Ascending aorta (tissue), 2 donors: ENCODE measurements around the gene MDH2. TPM values are rescaled to one million over a fixed set of nuclear protein-coding genes. Genes with fewer than 3 reads are reported as not detected.
"Not testable (repeated sequence)": the region's sequence is repeated elsewhere in the genome, so short reads cannot be mapped to it uniquely, and the experiment has no call there.

Experiments used
- DNase-seq, 2 donors: peaks; one replicate each; pipeline ENCODE4 v3.0.0-alpha.2; 2019; ENCODE audit warnings: low spot score in 2 of 2
- H3K27ac ChIP-seq, 2 donors: fragments of 200-600 bp; sonication (generic); one replicate each; pipeline ENCODE4 v1.5.1; 2016 to 2017; ENCODE audit warnings: mild to moderate bottlenecking in 1 of 2
- H3K27me3 ChIP-seq: fragments of 200-600 bp; sonication (generic); one replicate; pipeline ENCODE4 v1.5.1; 2017
- H3K36me3 ChIP-seq, 2 donors: fragments of 200-600 bp; sonication (generic); one replicate each; pipeline ENCODE4 v1.5.1; 2016
- H3K4me1 ChIP-seq, 2 donors: fragments of 200-600 bp; sonication (generic); one replicate each; pipeline ENCODE4 v1.5.1; 2016 to 2017; ENCODE audit warnings: mild to moderate bottlenecking in 1 of 2
- H3K4me3 ChIP-seq, 2 donors: fragments of 200-600 bp; sonication (generic); one replicate each; pipeline ENCODE4 v1.5.1; 2016 to 2017; ENCODE audit warnings: mild to moderate bottlenecking in 1 of 2
- H3K9me3 ChIP-seq, 2 donors: fragments of 200-600 bp; sonication (generic); one replicate each; pipeline ENCODE4 v1.5.1; 2016
- intact Hi-C: fragments of 100-400 bp; cut with DNase I; formaldehyde crosslinking; loops from one replicate; pipeline ENCODE4 v1.15.1; 2023
- total RNA-seq: library from RNA; depleted of rRNA; stranded (reverse); fragments of >200 nt; gene quantifications from one replicate; pipeline ENCODE4 v1.1.0, GENCODE V29; 2016
- TF ChIP-seq, protein P1 (sequence below), 3 experiments: fragments of 200-600 bp in 2 of 3; fragments of 450-650 bp in 1 of 3; sonication (generic) in 2 of 3; IDR thresholded peaks; one replicate each; pipeline ENCODE4 v1.5.1; 2016 to 2019; ENCODE audit warnings: antibody characterized with exemption in 3 of 3, mild to moderate bottlenecking in 1 of 3, moderate library complexity in 1 of 3

The MDH2 gene
- total RNA-seq, 1 donor from 2014 or later = 63.5 TPM

- no peaks in the 10 kb centered on the region for H3K36me3 ChIP-seq
- no peak for DNase-seq
- no peak overlapping the region for H3K4me3 ChIP-seq
- no peak overlapping the region for H3K27ac ChIP-seq
- no peaks in the 10 kb centered on the region for H3K27me3 ChIP-seq
- TF ChIP-seq, protein P1, sequence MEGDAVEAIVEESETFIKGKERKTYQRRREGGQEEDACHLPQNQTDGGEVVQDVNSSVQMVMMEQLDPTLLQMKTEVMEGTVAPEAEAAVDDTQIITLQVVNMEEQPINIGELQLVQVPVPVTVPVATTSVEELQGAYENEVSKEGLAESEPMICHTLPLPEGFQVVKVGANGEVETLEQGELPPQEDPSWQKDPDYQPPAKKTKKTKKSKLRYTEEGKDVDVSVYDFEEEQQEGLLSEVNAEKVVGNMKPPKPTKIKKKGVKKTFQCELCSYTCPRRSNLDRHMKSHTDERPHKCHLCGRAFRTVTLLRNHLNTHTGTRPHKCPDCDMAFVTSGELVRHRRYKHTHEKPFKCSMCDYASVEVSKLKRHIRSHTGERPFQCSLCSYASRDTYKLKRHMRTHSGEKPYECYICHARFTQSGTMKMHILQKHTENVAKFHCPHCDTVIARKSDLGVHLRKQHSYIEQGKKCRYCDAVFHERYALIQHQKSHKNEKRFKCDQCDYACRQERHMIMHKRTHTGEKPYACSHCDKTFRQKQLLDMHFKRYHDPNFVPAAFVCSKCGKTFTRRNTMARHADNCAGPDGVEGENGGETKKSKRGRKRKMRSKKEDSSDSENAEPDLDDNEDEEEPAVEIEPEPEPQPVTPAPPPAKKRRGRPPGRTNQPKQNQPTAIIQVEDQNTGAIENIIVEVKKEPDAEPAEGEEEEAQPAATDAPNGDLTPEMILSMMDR (IDR thresholded peaks at IDR 0.05) = no peak
- peaks cover 0 to 10% of the 10 kb centered on the region in 2 donors for H3K9me3 ChIP-seq
- intact Hi-C loops = no loop called here
- no peaks in the 10 kb centered on the region for H3K4me1 ChIP-seq
Measured at GRCh38 chr7:76074972-76075370, 27.1 kb downstream of the MDH2 start.

DNA sequence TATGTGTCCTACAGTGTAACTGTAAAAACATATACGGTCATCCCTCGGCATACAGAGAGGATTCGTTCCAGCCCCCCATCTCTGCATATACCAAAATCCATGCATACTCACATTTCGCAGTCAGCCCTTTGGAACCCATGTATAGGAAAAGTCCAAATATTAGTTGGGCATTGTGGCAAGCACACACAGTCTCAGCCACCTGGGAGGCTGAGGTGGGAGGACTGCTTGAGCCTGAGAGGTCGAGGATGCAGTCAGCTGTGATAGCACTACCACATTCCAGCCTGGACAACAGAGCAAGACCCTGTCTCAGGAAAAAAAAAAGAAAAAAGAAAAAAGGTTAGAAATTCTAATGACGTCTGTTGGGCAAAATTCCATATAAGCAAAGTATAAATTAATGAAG, 29.1 kb downstream of the MDH2 start:
- Histone ChIP-seq H3K36me3 (no peaks in the 10 kb centered on the region), H3K9me3 (peaks cover 0 to 10% of the 10 kb centered on the region in 2 donors), H3K4me3 (no peak overlapping the region), H3K4me1 (no peaks in the 10 kb centered on the region), H3K27me3 (no peaks in the 10 kb centered on the region), H3K27ac (no peak overlapping the region)
- intact Hi-C loops = no loop called here
- TF ChIP-seq, protein P1 (IDR thresholded peaks at IDR 0.05) = no peak
- no peak for DNase-seq

DNA sequence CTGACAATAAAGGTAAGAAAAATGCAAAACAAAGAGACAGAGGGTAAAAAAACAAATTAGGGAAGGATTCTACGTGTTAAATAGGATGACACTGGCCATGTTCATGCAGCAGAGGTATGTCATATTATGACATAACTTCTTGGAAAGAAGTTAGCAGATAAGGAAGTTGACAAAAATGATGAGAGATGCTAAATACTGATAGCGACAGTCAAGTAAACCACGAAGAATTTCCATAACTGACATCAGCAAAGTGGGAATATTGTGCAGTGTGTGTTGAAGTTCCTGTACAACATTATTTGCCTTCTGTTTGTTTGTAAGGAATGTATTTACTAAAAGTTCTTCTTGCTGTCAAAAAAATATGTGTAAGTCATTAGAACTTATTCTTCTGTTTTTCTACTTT, 29.5 kb downstream of the MDH2 start:
- Histone ChIP-seq H3K27me3 (no peaks in the 10 kb centered on the region), H3K4me3 (no peak overlapping the region), H3K9me3 (peaks cover 0 to 10% of the 10 kb centered on the region in 2 donors), H3K36me3 (no peaks in the 10 kb centered on the region), H3K27ac (no peak overlapping the region), H3K4me1 (no peaks in the 10 kb centered on the region)
- DNase-seq = no peak
- intact Hi-C loops = no loop called here
- TF ChIP-seq, protein P1 (IDR thresholded peaks at IDR 0.05) = no peak

- no peaks in the 10 kb centered on the region for H3K4me1 ChIP-seq
- no peak overlapping the region for H3K4me3 ChIP-seq
- H3K27ac ChIP-seq = no peak overlapping the region
- TF ChIP-seq, protein P1 (IDR thresholded peaks at IDR 0.05) = no peak
- intact Hi-C loops = no loop called here
- H3K36me3 ChIP-seq = no peaks in the 10 kb centered on the region
- no peaks in the 10 kb centered on the region for H3K27me3 ChIP-seq
- DNase-seq = no peak
- peaks cover 0 to 4% of the 10 kb centered on the region in 2 donors for H3K9me3 ChIP-seq
Measured at GRCh38 chr7:76080204-76080603, 32.3 kb downstream of the MDH2 start.

DNA sequence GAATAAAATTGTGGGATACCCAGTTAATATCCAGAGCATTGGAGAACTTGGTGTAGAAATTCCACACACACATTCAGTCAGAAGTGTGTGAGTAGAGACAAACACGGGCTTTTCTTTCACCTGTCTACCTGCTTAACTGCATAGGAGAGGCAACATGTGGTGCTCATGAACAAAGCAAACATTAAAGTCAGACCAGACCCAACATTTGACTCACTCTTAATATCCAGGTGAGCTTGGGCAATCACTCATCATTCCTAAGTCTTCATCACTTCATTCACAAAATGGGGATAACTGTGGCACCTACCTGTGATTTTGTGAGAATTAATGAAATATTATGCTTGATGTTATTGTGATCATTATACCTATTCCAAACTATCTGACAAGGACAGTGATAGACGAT, 36.2 kb downstream of the MDH2 start:
- H3K4me1 ChIP-seq, H3K4me3 ChIP-seq, H3K9me3 ChIP-seq, intact Hi-C loops, H3K27me3 ChIP-seq, H3K27ac ChIP-seq, DNase-seq, H3K36me3 ChIP-seq: not testable (repeated sequence)

- DNase-seq = no peak
- intact Hi-C loops = no loop called here
- no peak overlapping the region for H3K4me3 ChIP-seq
- no peaks in the 10 kb centered on the region for H3K27me3 ChIP-seq
- no peak overlapping the region for H3K27ac ChIP-seq
- TF ChIP-seq, protein P1 (IDR thresholded peaks at IDR 0.05) = no peak
- no peaks in the 10 kb centered on the region for H3K9me3 ChIP-seq
- no peaks in the 10 kb centered on the region for H3K36me3 ChIP-seq
- H3K4me1 ChIP-seq = no peaks in the 10 kb centered on the region
Measured at GRCh38 chr7:76086070-76086469, 38.2 kb downstream of the MDH2 start.

DNA sequence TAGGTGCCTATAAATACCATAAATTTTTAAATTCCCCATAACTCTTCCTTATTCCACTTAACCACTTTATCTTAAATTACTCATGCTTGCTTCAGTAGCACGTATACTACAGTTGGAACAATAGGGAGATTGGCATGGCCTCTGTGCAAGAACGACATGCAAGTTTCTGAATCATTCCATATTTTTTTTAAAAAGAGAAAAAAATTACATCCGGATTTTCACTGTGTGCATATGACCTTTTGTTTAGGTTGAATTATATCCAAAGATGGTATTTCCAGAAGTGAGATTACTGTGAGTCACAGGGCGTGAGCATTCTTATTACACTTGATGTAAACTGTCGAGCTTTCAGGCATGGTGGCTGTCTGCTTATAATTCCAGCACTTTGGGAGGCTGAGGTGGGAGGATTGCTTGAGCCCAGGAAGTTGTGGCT, 39.5 kb downstream of the MDH2 start:
- intact Hi-C loops, H3K4me3 ChIP-seq, H3K9me3 ChIP-seq, H3K27me3 ChIP-seq, H3K4me1 ChIP-seq, H3K36me3 ChIP-seq, DNase-seq, H3K27ac ChIP-seq: not testable (repeated sequence)
